ENCODE measurements around the gene SERP1.
"Not testable (repeated sequence)": the region's sequence is repeated elsewhere in the genome, so short reads cannot be mapped to it uniquely, and the experiment has no call there.

The SERP1 gene

GRCh38 chr3:150540991-150541390 is 5.3 kb downstream of the SERP1 start:
- DNase-seq: no peak
- in situ Hi-C loops (cut with MboI; ENCODE audit: low pct_unique_long_range_greater_than_20kb, low sequenced_read_pairs): no loop called here

- DNase-seq: no peak
- in situ Hi-C loops (cut with MboI; ENCODE audit: low pct_unique_long_range_greater_than_20kb, low sequenced_read_pairs): no loop called here
These were observed 6.0 kb downstream of the SERP1 start for GRCh38 chr3:150540297-150540696.

GRCh38 chr3:150538324-150539208 is 7.7 kb downstream of the SERP1 start:
- no peak for DNase-seq
- in situ Hi-C loops (cut with MboI; ENCODE audit: low pct_unique_long_range_greater_than_20kb, low sequenced_read_pairs): no loop called here

GRCh38 chr3:150535204-150535603 is 11.1 kb downstream of the SERP1 start:
- no peak for DNase-seq
- in situ Hi-C loops (cut with MboI; ENCODE audit: low pct_unique_long_range_greater_than_20kb, low sequenced_read_pairs): no loop called here

GRCh38 chr3:150531775-150532174 is 14.5 kb downstream of the SERP1 start:
- DNase-seq: no peak
- in situ Hi-C loops (cut with MboI; ENCODE audit: low pct_unique_long_range_greater_than_20kb, low sequenced_read_pairs): no loop called here

- in situ Hi-C loops (cut with MboI; ENCODE audit: low pct_unique_long_range_greater_than_20kb, low sequenced_read_pairs): no loop called here
- DNase-seq: peak; percentile 51
These were observed 17.9 kb downstream of the SERP1 start for GRCh38 chr3:150528354-150528797.

- DNase-seq: no peak
- in situ Hi-C loops (cut with MboI; ENCODE audit: low pct_unique_long_range_greater_than_20kb, low sequenced_read_pairs): no loop called here
These were observed 18.6 kb downstream of the SERP1 start for GRCh38 chr3:150527464-150528255.

- no peak for DNase-seq
- in situ Hi-C loops (cut with MboI; ENCODE audit: low pct_unique_long_range_greater_than_20kb, low sequenced_read_pairs): no loop called here
These were observed 22.8 kb downstream of the SERP1 start for GRCh38 chr3:150523538-150523937.

GRCh38 chr3:150521463-150521862 is 24.8 kb downstream of the SERP1 start:
- in situ Hi-C loops (cut with MboI; ENCODE audit: low pct_unique_long_range_greater_than_20kb, low sequenced_read_pairs): no loop called here
- no peak for DNase-seq

GRCh38 chr3:150520408-150520807 is 25.9 kb downstream of the SERP1 start:
- DNase-seq: no peak
- in situ Hi-C loops (cut with MboI; ENCODE audit: low pct_unique_long_range_greater_than_20kb, low sequenced_read_pairs): no loop called here

- in situ Hi-C loops (cut with MboI; ENCODE audit: low pct_unique_long_range_greater_than_20kb, low sequenced_read_pairs): no loop called here
- DNase-seq: no peak
These were observed 27.3 kb downstream of the SERP1 start for GRCh38 chr3:150519026-150519425.

GRCh38 chr3:150515210-150515609 is 31.1 kb downstream of the SERP1 start:
- in situ Hi-C loops (cut with MboI; ENCODE audit: low pct_unique_long_range_greater_than_20kb, low sequenced_read_pairs): no loop called here
- DNase-seq: no peak

- in situ Hi-C loops (cut with MboI; ENCODE audit: low pct_unique_long_range_greater_than_20kb, low sequenced_read_pairs): no loop called here
- DNase-seq: no peak
These were observed 35.0 kb downstream of the SERP1 start for GRCh38 chr3:150511122-150511821.

GRCh38 chr3:150509780-150510179 is 36.5 kb downstream of the SERP1 start:
- no peak for DNase-seq
- in situ Hi-C loops (cut with MboI; ENCODE audit: low pct_unique_long_range_greater_than_20kb, low sequenced_read_pairs): no loop called here

- in situ Hi-C loops (cut with MboI; ENCODE audit: low pct_unique_long_range_greater_than_20kb, low sequenced_read_pairs): no loop called here
- DNase-seq: no peak
These were observed 37.9 kb downstream of the SERP1 start for GRCh38 chr3:150508401-150508800.

GRCh38 chr3:150504483-150504882 is 41.8 kb downstream of the SERP1 start:
- no peak for DNase-seq
- in situ Hi-C loops (cut with MboI; ENCODE audit: low pct_unique_long_range_greater_than_20kb, low sequenced_read_pairs): no loop called here

GRCh38 chr3:150503402-150504099 is 42.7 kb downstream of the SERP1 start:
- in situ Hi-C loops (cut with MboI; ENCODE audit: low pct_unique_long_range_greater_than_20kb, low sequenced_read_pairs): no loop called here
- DNase-seq: no peak

GRCh38 chr3:150500960-150501359 is 45.3 kb downstream of the SERP1 start:
- in situ Hi-C loops (cut with MboI; ENCODE audit: low pct_unique_long_range_greater_than_20kb, low sequenced_read_pairs); DNase-seq: not testable (repeated sequence)

- in situ Hi-C loops (cut with MboI; ENCODE audit: low pct_unique_long_range_greater_than_20kb, low sequenced_read_pairs): no loop called here
- no peak for DNase-seq
These were observed 48.3 kb downstream of the SERP1 start for GRCh38 chr3:150497956-150498355.

Measured in KBM-7 (cell line).